GM12801 (cell line): Measurements from ENCODE around the gene SNAPC4.

ENCODE experiments used
- CTCF ChIP-seq: IDR thresholded peaks from one replicate; pipeline ENCODE4 v1.5.1; 2011; ENCODE audit warnings: control low read depth; ENCODE audit not compliant: insufficient read length; ENCODE audit errors: extremely low read depth

SNAPC4 gene

GRCh38 chr9:136411378-136411777, 11.4 kb upstream of the SNAPC4 start:
- no peak for TF ChIP-seq CTCF

GRCh38 chr9:136410500-136411287, 10.7 kb upstream of the SNAPC4 start, which contains the start of the genes ENTR1 and PMPCA:
TSS of gene ENTR1 (minus strand) at chr9:136410614. CDS start at chr9:136410397, 217 bp downstream.
TSS of gene PMPCA (plus strand) at chr9:136410658. CDS start at chr9:136410669, 11 bp downstream.
- no peak for TF ChIP-seq CTCF

- TF ChIP-seq CTCF, result no peak
Observed at GRCh38 chr9:136409557-136410455, 9.8 kb upstream of the SNAPC4 start.

GRCh38 chr9:136407911-136408310, 7.9 kb upstream of the SNAPC4 start:
- no peak for TF ChIP-seq CTCF

GRCh38 chr9:136405481-136405880, 5.5 kb upstream of the SNAPC4 start:
- no peak for TF ChIP-seq CTCF

GRCh38 chr9:136404801-136405136, 4.8 kb upstream of the SNAPC4 start:
- TF ChIP-seq CTCF, result no peak
